A549 treated with AZD2906 at 1 μM for 4 hours (cell line): ENCODE results near the gene SENP1. TPM values are rescaled to one million over a fixed set of nuclear protein-coding genes. Genes with fewer than 3 reads are reported as not detected.

Source experiments
- total RNA-seq: library from RNA; stranded (reverse); fragments of 200-300 nt; extraction: Qiagen RNA extraction; gene quantifications from 5 replicates; pipeline ENCODE4 v1.2.3, GENCODE V29; 2022

SENP1 gene
- total RNA-seq, result 10.0 to 15.3 TPM (median 10.7 TPM) in 5 replicates

GRCh38 chr12:48105867-48106680, at the start of gene SENP1:
SENP1 (minus strand) TSS chr12:48106079; CDS start chr12:48101472, 4,607 bp downstream.

GRCh38 chr12:48119078-48119833, 13.4 kb upstream of the SENP1 start, which contains the start of gene PFKM:
PFKM (plus strand) TSS chr12:48119364; CDS start chr12:48122775, 3,411 bp downstream.

GRCh38 chr12:48004053-48004941, 101.6 kb downstream of the SENP1 start, which contains the start of gene COL2A1:
COL2A1 (minus strand) TSS chr12:48004476; CDS start chr12:48004321, 155 bp downstream.

Other genes with a start within 250 kb of the SENP1 start
- 2.9 to 3.7 TPM (median 3.5 TPM) in 5 replicates for gene VDR, start 201.1 kb downstream of the SENP1 start, total RNA-seq
- gene TMEM106C, start 142.5 kb downstream of the SENP1 start, total RNA-seq, result 120 to 140 TPM (median 124 TPM) in 5 replicates
- 0.05 to 0.24 TPM (median 0.11 TPM) in 5 replicates for gene COL2A1, start 101.6 kb downstream of the SENP1 start, total RNA-seq
- 23.1 to 27.6 TPM (median 25.4 TPM) in 5 replicates for gene PFKM, start 13.3 kb upstream of the SENP1 start, total RNA-seq
- 12.4 to 22.8 TPM (median 13.2 TPM) in 5 replicates for gene ASB8, start 51.4 kb upstream of the SENP1 start, total RNA-seq
- 2.4 to 3.3 TPM (median 2.8 TPM) in 5 replicates for gene CCDC184, start 77.6 kb upstream of the SENP1 start, total RNA-seq
- gene OR10AD1, start 97.2 kb upstream of the SENP1 start, total RNA-seq, result not detected in 5 replicates
- 4.6 to 5.4 TPM (median 4.8 TPM) in 5 replicates for gene ZNF641, start 244.8 kb upstream of the SENP1 start, total RNA-seq